Skeletal muscle tissue (tissue), 4 donors: ENCODE results near the gene PRPS1L1. TPM values are rescaled to one million over a fixed set of nuclear protein-coding genes. Genes with fewer than 3 reads are reported as not detected.

Experiments
- H3K27ac ChIP-seq: one replicate; pipeline ENCODE4 v1.7.0; 2013; ENCODE audit warnings: mild to moderate bottlenecking, low read depth, low read length, inconsistent platforms
- H3K27me3 ChIP-seq, 3 donors: one replicate each; pipeline ENCODE4 v1.7.0; 2013; ENCODE audit warnings: low read length in 3 of 3; ENCODE audit not compliant: control insufficient read depth in 3 of 3, insufficient read depth in 3 of 3
- H3K36me3 ChIP-seq, 3 donors: one replicate each; pipeline ENCODE4 v1.7.0; 2013; ENCODE audit warnings: low read length in 3 of 3; ENCODE audit not compliant: control insufficient read depth in 3 of 3, insufficient read depth in 3 of 3
- H3K4me1 ChIP-seq, 3 donors: one replicate each; pipeline ENCODE4 v1.7.0; 2013; ENCODE audit warnings: low read length in 3 of 3, mild to moderate bottlenecking in 3 of 3; ENCODE audit not compliant: control insufficient read depth in 3 of 3, insufficient read depth in 3 of 3
- H3K4me3 ChIP-seq, 3 donors: one replicate each; pipeline ENCODE4 v1.7.0; 2013; ENCODE audit warnings: low read length in 3 of 3
- H3K9ac ChIP-seq, 3 donors: one replicate each; pipeline ENCODE4 v1.7.0; 2013; ENCODE audit warnings: low read length in 3 of 3, mild to moderate bottlenecking in 3 of 3, moderate library complexity in 2 of 3, low read depth in 1 of 3
- H3K9me3 ChIP-seq, 3 donors: one replicate each; pipeline ENCODE4 v1.7.0; 2013; ENCODE audit warnings: low read length in 3 of 3; ENCODE audit not compliant: control insufficient read depth in 3 of 3
- total RNA-seq: library from RNA; depleted of rRNA; stranded (reverse); fragments of >200 nt; gene quantifications from one replicate; pipeline ENCODE4 v1.2.3, GENCODE V29; 2014
- donor health status: Osteomylitis.

The PRPS1L1 gene
- total RNA-seq, 1 donor from 2014 or later = not detected

DNA sequence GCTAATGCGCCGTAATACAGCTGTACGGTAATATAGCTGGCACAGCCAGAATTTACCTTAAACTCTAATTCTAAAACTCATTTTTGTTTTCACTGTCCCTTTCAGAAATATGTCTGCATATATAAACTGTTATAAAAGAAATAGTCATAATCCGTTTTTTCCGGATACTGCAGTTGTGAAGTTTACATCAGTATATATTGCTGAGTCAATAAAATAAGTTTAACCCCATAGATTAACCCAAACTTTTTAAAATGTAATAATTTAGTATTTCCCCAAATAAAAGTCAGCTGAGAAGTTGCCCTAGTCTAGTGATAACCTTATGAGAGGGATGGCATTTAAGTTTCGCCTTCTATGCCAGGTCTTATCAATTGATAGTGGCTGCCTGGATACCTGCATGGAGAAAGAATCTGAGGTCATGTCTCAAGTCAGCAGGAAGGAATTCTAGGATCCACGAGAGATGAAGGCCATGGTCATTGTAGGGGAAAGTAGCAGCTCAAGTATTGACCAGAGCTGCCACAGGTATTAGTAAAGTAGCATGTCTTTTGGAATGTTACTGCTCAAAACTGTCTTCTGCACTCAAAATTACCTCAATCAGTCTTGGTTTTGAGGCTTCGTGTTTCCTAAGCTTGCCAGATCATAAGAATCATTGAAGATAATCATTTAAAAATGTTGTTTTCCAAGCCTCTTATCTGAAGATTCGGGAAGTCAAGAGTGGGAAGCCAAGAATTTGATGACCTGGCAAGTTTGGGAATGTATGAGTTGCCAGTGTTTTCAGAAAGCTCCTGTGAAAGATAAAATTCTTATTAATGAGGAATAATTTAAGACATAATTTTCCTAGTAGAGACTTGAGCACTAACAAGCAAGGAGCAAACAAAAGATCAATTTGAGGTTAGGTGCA is 10.8 kb downstream of the PRPS1L1 start:
- Histone ChIP-seq H3K4me3 (no peak overlapping the region), H3K9ac (no peak overlapping the region), H3K36me3 (no peaks in the 10 kb centered on the region), H3K27ac (no peak overlapping the region), H3K9me3 (no peaks in the 10 kb centered on the region), H3K27me3 (no peaks in the 10 kb centered on the region), H3K4me1 (no peaks in the 10 kb centered on the region)

DNA sequence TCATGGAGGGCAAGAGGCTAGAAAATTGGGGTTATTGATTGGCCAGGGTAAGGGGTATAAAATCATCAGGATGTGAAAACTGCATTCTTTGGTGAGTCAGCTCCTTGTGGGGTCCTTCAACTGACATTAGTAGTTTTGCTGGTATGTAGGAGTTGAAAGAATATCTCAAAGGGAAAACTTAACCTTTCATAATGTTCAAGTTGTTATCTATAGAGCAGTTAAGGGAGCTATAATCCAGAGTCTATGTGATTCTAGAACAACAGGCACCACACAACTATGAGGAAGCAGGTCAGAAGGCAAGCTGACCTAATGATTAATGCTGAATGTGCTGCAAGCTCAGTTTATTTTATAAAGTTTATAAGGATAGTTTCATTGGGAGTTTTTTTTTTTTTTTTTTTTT is 13.7 kb downstream of the PRPS1L1 start:
- Histone ChIP-seq H3K9me3 (no peaks in the 10 kb centered on the region), H3K36me3 (no peaks in the 10 kb centered on the region), H3K4me3 (no peak overlapping the region), H3K4me1 (no peaks in the 10 kb centered on the region), H3K27me3 (no peaks in the 10 kb centered on the region), H3K9ac (no peak overlapping the region), H3K27ac (no peak overlapping the region)

DNA sequence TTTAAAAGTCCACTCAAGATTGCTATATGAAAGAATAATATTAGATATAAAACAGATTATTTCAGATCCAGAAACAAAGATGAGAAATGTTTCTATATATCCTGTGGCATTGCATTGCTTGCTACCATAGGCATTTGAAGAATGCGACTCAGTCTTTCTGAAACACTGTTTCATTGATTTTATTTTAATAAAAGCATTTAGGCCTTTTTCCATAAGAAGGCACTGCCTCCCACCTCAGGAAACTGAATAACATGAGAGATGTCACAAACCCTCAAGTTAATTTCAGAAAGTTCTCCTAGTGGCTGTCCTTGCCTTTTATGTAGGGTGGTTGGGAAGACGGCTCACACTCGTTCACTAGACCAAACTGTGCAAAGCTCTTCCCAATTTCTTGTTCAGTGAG is 23.3 kb downstream of the PRPS1L1 start:
- H3K4me1 ChIP-seq = no peaks in the 10 kb centered on the region
- H3K36me3 ChIP-seq = no peaks in the 10 kb centered on the region
- H3K27me3 ChIP-seq = no peaks in the 10 kb centered on the region
- no peaks in the 10 kb centered on the region for H3K9me3 ChIP-seq
- H3K27ac ChIP-seq = no peak overlapping the region
- no peak overlapping the region for H3K9ac ChIP-seq
- no peak overlapping the region for H3K4me3 ChIP-seq

DNA sequence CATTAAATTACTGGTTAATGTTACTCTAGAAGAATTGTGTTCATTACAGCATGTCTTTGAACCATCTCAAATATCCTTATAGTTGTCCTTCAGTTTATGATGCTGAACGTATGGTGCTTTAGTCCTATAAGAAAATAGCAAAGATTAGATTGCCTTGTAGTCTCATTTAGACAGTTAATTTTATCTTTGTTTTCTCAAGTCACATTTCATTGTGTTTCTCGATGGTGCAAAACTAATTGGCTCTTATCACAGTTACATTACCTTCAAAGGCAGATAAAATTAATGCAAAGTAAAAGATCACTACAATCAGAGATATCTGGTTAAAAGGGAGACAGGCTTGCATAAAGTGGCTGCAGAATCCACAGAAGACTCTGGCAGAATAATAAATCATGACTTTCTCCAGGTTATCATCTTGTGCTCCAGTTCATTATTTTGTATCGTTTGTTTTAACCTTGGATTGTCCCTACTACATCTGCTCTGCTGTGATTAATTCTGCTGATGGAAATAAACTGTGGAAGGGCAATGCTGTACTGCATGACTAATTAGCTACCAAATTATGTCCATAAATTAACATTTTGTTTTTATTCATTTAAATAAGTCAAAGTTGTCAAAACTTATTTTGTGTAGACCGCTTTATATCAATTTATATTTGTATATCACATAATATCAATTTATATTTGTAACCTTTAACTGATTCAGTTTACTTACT is 24.2 kb downstream of the PRPS1L1 start:
- Histone ChIP-seq H3K27me3 (no peaks in the 10 kb centered on the region), H3K27ac (no peak overlapping the region), H3K9ac (no peak overlapping the region), H3K36me3 (no peaks in the 10 kb centered on the region), H3K9me3 (peaks cover 0 to 4% (median 0%) of the 10 kb centered on the region in 3 donors), H3K4me3 (no peak overlapping the region), H3K4me1 (no peaks in the 10 kb centered on the region)

DNA sequence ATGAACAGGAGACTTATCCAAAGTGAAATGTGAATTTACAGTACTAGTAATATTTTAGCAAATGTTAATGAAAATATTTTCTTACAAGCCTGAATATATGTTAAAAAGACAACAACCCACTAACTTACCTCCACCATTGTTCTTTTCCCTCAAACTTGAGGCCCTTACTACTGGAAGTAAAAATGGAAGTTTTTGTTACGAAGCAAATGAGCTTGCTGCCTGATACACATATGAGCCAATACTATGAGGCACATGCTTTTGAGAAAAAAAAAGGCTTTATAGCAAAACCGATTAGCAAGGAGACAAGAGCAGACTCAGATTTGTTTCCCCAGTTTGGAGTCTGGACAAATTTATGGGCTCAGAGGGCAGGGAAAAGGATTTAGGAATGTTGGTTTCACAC is 29.0 kb downstream of the PRPS1L1 start:
- Histone ChIP-seq H3K4me3 (no peak overlapping the region), H3K36me3 (no peaks in the 10 kb centered on the region), H3K27me3 (no peaks in the 10 kb centered on the region), H3K27ac (no peak overlapping the region), H3K4me1 (no peaks in the 10 kb centered on the region), H3K9me3 (peaks cover 0 to 6% (median 0%) of the 10 kb centered on the region in 3 donors), H3K9ac (no peak overlapping the region)

DNA sequence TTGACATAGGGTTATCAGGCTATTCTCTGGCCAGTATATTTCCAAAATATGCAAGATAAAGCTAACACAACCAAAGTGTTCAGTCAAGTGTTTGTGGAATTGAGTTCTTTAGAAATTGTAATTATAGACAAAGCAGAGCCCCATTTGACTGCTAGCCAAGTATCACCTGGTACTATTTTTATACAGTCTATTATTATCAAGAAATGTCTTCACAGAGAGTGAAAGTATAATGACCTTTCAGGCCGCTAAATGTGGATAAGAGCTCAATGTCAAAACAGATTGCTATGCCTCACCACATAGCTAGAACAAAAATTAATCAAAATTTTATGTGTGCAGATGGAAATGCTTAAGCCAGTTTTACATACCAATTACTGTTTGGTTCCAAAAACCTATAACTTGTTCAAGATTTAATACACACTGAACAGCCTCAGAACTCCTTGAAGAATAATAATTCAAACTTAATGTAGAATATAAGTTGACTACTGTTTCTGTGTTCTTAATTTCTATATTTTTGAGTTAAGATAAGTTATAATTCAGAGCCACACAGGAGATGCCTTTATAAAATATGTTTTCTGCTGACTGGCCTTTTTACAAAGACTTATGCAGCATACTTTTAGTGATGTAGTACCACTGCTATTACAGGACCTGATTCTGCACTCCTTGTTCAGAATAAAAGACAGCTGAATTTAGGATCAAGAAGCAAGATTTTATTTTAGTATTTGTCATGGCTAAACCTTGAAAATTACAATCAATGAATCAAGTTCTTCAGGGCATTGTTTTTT is 31.0 kb downstream of the PRPS1L1 start:
- H3K9me3 ChIP-seq = peaks cover 0 to 6% (median 0%) of the 10 kb centered on the region in 3 donors
- H3K27ac ChIP-seq = no peak overlapping the region
- H3K4me1 ChIP-seq = no peaks in the 10 kb centered on the region
- H3K36me3 ChIP-seq = no peaks in the 10 kb centered on the region
- no peak overlapping the region for H3K4me3 ChIP-seq
- H3K27me3 ChIP-seq = no peaks in the 10 kb centered on the region
- no peak overlapping the region for H3K9ac ChIP-seq

DNA sequence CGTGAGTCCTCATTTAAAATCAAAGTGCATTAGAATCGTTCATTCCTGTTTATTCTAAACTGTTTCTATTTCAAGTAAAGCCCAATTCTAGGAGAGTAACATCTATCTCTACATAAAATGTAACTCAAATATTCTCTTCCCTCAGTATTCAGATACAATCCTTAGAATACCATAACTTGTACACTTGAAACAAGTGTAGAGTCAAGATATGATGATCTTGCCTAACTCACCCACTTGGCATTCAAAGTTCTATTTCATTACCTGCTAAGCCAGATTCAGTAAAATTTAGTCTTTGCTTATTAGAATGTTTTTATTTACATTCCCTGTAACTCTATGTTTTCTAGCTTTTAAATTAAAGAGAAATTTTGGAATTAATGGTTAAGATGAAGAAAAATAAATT is 31.6 kb downstream of the PRPS1L1 start:
- Histone ChIP-seq H3K27ac (no peak overlapping the region), H3K36me3 (no peaks in the 10 kb centered on the region), H3K4me3 (no peak overlapping the region), H3K27me3 (no peaks in the 10 kb centered on the region), H3K4me1 (no peaks in the 10 kb centered on the region), H3K9ac (no peak overlapping the region), H3K9me3 (peaks cover 0 to 6% (median 0%) of the 10 kb centered on the region in 3 donors)

DNA sequence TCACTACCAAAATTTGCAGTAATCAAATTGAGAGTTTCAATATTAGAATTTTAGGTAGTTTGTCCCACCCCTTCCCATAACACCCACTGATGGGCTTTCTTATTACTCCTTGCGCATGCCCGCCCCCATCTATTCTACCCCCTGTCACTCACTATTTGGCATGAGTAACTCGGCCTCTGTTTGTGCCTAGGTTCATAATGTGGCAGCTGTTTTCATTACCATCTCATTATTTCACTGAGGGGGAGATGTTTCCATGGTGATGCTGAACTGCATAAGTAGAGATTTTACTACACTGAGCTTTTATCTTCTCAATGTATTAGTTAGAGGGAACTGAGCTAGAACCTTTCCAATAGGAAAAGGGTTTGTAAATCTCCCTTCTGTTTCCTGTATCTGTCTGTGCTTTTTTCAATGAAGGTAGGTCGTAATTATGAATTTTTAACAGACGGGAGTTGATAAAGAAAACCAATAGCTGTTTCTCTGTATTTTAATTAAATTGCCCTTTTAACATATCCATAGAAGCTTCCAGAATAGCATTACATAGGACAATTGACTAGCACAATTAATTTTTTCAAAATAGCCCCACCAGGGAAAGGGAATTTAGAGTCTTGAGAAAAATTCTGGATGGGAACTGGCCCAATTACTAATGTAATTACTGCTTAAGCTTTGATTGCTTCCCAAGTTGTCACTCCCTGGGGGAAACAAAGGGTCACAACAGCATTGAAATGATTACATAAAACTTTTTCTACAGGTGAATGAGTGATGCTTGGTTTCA is 33.4 kb downstream of the PRPS1L1 start:
- Histone ChIP-seq H3K27ac (no peak overlapping the region), H3K36me3 (no peaks in the 10 kb centered on the region), H3K27me3 (no peaks in the 10 kb centered on the region), H3K4me3 (no peak overlapping the region), H3K9ac (no peak overlapping the region), H3K4me1 (no peaks in the 10 kb centered on the region), H3K9me3 (peaks cover 0 to 6% (median 0%) of the 10 kb centered on the region in 3 donors)

DNA sequence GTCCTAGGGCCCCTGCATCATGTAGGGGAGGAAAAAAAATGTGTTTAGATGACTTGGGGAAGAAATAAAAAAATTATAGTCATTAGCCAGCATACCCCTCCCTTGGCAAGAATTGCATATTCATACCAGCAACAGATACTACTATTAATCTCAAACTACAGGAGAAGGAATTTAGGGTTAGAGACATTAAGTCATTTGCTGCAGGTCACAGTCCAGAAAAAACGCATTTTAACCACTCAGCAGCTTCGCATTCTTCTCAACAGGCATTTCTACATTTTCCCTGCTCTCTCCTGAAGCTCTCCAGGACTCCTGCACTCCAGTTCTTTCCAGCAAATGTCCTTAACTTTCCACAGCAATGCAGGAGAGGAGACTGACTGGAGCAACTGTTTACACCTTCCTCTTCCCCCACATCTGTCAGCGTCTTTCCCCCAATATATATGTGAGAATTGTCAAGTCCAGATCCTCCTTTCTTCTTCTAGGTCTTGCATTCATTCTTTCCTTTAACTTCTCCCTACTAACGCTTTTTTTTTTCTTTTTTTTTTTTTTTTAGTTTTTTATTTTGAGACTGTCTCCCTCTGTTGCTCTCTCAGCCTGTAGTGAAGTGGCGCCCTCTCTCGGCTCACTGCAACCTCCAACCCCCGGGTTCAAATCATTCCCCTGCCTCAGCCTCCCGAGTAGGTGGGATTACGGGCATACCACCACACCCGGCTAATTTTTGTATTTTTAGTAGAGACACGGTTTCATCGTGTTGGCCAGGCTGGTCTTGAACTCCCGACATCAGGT is 35.6 kb downstream of the PRPS1L1 start:
- Histone ChIP-seq H3K27ac (no peak overlapping the region), H3K9me3 (no peaks in the 10 kb centered on the region), H3K9ac (no peak overlapping the region), H3K4me3 (no peak overlapping the region), H3K27me3 (no peaks in the 10 kb centered on the region), H3K36me3 (no peaks in the 10 kb centered on the region), H3K4me1 (no peaks in the 10 kb centered on the region)
